A549 (cell line): ENCODE measurements around the gene TWIST2.

Experiments
- CHD2 ChIP-seq: fragments of 150-350 bp; IDR thresholded peaks from 2 replicates; pipeline ENCODE4 v1.6.1; 2014; ENCODE audit warnings: low read length; ENCODE audit not compliant: partially characterized antibody
- CTCF ChIP-seq: fragments of >200 bp; sonication (Bioruptor Twin); formaldehyde crosslinking; IDR thresholded peaks from 3 replicates; pipeline ENCODE4 v1.5.1; 2016
- MYC ChIP-seq: IDR thresholded peaks from 2 replicates; pipeline ENCODE4 v1.6.1; 2012; ENCODE audit warnings: mild to moderate bottlenecking, inconsistent platforms, low read length, improper control_type of control experiment, borderline replicate concordance
- POLR2A ChIP-seq: IDR thresholded peaks from 2 replicates; pipeline ENCODE4 v1.6.1; 2012; ENCODE audit warnings: mild to moderate bottlenecking, low read length
- SMC3 ChIP-seq: fragments of >200 bp; sonication (Bioruptor Twin); formaldehyde crosslinking; IDR thresholded peaks from 3 replicates; pipeline ENCODE4 v1.6.1; 2018; ENCODE audit warnings: inconsistent platforms
- SREBF2 ChIP-seq: fragments of 450-650 bp; IDR thresholded peaks from 2 replicates; pipeline ENCODE4 v1.6.1; 2014; ENCODE audit warnings: mild to moderate bottlenecking, moderate library complexity

- TF ChIP-seq CTCF (no peak), MYC (no peak), CHD2 (no peak), POLR2A (no peak), SMC3 (no peak), SREBF2 (no peak)
Measured at GRCh38 chr2:238814815-238815214, 33.1 kb upstream of the TWIST2 start.
